Cardiac fibroblast (primary cell): ENCODE results near the gene HECW1.

Experiments
- DNase-seq, 2 donors: peaks; one replicate each; pipeline versions ENCODE4 v3.0.0 to v3.0.0-alpha.2; 2010; ENCODE audit warnings: low read depth in 2 of 2
- H3K4me3 ChIP-seq, 2 donors: replicated peaks in 1 of 2; 1 replicate in 1 of 2; 2 replicates in 1 of 2; pipeline ENCODE4 v1.5.1; 2011; ENCODE audit warnings: low read depth in 2 of 2, low read length in 2 of 2, mild to moderate bottlenecking in 2 of 2, moderate library complexity in 1 of 2
- TF ChIP-seq, protein P1 (sequence below): IDR thresholded peaks from one replicate; pipeline ENCODE4 v1.5.1; 2011; ENCODE audit warnings: low read depth, mild to moderate bottlenecking, low read length, inconsistent platforms

HECW1 gene

DNA sequence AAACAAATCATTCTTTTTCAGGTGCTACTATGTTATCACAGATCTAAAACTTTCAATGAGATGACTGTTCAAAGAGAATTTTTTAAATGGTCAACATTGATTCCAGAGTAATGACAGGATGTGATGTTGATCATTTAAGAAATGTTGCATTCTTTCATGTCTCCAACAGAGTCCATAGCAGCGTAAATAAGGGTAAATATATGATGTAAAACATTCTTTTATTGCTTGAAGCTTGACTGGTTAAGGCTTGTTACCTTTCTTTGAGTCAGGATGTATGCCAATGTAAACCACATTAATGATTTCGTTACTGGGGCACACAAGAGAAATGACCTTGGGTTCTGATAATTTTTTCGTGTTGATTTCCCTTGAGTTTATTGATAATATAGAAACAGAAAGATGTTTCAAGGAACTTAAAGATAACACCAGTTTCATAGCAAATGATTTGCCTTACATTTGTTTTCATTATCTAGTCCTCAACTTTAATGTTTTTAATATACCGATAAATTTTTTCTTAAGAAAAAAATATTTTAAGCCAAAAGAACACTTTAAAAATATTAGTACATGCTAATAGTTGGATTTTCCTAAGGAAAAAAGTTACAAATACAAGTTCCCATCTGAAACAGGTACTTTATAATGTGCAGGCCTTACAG, 473.9 kb downstream of the HECW1 start:
- DNase-seq: peak; percentile 32 to 61
- TF ChIP-seq, protein P1, sequence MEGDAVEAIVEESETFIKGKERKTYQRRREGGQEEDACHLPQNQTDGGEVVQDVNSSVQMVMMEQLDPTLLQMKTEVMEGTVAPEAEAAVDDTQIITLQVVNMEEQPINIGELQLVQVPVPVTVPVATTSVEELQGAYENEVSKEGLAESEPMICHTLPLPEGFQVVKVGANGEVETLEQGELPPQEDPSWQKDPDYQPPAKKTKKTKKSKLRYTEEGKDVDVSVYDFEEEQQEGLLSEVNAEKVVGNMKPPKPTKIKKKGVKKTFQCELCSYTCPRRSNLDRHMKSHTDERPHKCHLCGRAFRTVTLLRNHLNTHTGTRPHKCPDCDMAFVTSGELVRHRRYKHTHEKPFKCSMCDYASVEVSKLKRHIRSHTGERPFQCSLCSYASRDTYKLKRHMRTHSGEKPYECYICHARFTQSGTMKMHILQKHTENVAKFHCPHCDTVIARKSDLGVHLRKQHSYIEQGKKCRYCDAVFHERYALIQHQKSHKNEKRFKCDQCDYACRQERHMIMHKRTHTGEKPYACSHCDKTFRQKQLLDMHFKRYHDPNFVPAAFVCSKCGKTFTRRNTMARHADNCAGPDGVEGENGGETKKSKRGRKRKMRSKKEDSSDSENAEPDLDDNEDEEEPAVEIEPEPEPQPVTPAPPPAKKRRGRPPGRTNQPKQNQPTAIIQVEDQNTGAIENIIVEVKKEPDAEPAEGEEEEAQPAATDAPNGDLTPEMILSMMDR: no peak
- no peak overlapping the region for H3K4me3 ChIP-seq

DNA sequence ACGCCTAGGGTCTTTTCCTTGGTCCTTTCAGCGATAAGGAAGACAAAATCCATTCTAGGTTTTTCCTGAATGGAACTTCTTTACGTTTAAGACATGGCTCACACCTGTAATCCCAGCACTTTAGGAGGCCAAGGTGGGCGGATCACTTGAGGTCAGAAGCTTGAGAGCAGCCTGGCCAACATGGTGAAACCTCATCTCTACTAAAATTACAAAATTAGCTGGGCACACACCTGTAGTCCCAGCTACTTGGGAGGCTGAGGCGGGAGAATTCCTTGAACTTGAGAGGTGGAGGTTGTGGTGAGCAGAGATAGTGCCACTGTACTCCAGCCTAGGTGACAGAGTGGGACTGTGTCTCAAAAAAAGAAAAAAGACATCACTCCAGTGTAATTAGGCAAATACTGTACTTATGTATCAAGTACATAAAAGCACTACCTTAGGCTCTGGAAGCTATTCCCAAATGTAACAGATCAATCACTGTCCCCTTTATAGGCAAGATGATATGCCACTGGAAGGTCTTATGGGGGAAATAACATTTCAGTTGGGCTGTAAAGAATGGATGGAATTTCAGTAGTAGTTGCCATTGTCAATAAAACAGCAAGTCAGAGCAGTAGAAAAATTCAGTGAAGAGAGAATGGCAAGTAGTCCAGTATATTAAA, 476.2 kb downstream of the HECW1 start:
- no peak for DNase-seq
- TF ChIP-seq, protein P1: no peak
- no peak overlapping the region for H3K4me3 ChIP-seq

- H3K4me3 ChIP-seq: no peak overlapping the region
- no peak for DNase-seq
- TF ChIP-seq, protein P1: no peak
Measured at GRCh38 chr7:43589133-43589478, 476.7 kb downstream of the HECW1 start.

GRCh38 chr7:43589728-43590127, 477.3 kb downstream of the HECW1 start:
- no peak for DNase-seq
- no peak overlapping the region for H3K4me3 ChIP-seq
- TF ChIP-seq, protein P1: no peak

GRCh38 chr7:43590862-43591557, 478.6 kb downstream of the HECW1 start:
- DNase-seq: no peak
- TF ChIP-seq, protein P1: no peak
- H3K4me3 ChIP-seq: no peak overlapping the region

DNA sequence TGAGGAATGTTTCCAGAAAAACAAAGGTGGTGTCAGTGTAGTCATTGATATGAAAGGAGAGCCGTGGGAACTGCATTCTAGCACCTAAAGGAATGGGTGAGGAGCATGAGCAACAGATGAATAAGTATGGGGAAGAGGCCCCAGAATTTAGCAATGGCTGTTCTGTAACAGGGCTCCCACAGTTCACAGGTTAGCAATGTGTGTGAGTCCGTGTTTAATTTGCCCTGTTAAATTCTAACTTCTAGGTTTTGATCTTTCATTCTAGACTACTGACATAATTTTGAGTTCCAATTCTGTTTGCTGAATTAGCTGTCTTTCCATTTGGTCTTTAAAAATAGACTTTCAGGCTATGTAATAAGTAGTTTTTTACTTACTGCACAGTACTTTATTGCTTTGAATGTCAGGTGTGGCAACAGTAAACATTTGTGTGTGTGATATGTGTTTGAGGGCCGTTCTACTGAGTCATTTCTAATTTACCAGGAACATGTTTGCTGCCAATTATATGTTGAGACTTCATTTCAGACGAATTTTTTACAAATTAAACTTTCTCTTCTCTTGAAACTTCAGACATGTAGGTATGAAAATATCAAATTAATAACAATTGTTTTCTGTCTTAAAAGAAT, 479.2 kb downstream of the HECW1 start:
- TF ChIP-seq, protein P1: no peak
- no peak overlapping the region for H3K4me3 ChIP-seq
- DNase-seq: peak in 1 of 2 donors; percentile 74
